Right cardiac atrium (tissue), 5 donors: ENCODE data around the gene PSG11. TPM values are rescaled to one million over a fixed set of nuclear protein-coding genes. Genes with fewer than 3 reads are reported as not detected.
"Not testable (repeated sequence)": the region's sequence is repeated elsewhere in the genome, so short reads cannot be mapped to it uniquely, and the experiment has no call there.

ENCODE experiments used
- ATAC-seq, 2 donors: fragments of 200-7000 bp; cut with Tn5 transposase; one replicate each; pipeline versions ENCODE4 v1.8.0 to v1.9.1; 2020; ENCODE audit warnings: moderate library complexity in 2 of 2, mild to moderate bottlenecking in 1 of 2
- DNase-seq, 3 donors: peaks; one replicate each; pipeline ENCODE4 v3.0.0-alpha.2; 2020
- H3K27ac ChIP-seq: one replicate; pipeline ENCODE4 v1.5.1; 2013; ENCODE audit warnings: mild to moderate bottlenecking, low read length, control low read depth, moderate library complexity
- H3K27me3 ChIP-seq: one replicate; pipeline ENCODE4 v1.6.1; 2013; ENCODE audit not compliant: control insufficient read depth, insufficient read depth
- H3K4me1 ChIP-seq: one replicate; pipeline ENCODE4 v1.6.1; 2013; ENCODE audit warnings: low read length; ENCODE audit not compliant: control insufficient read depth, insufficient read depth
- H3K4me3 ChIP-seq: one replicate; pipeline ENCODE4 v1.5.1; 2013; ENCODE audit warnings: low read length, control low read depth
- H3K9me3 ChIP-seq: one replicate; pipeline ENCODE4 v1.6.1; 2013; ENCODE audit warnings: low read length; ENCODE audit not compliant: control insufficient read depth
- WGBS: extraction: QIAGEN DNeasy Blood & Tissue Kit; methylation state at CpG from one replicate; pipeline ENCODE4 v1.1.7; 2013; 5-methylcytosine and 5-hydroxymethylcytosine counted together
- intact Hi-C, 4 donors: fragments of 100-400 bp; cut with DNase I; formaldehyde crosslinking; loops; one replicate each; pipeline versions ENCODE4 v1.11.0 to v1.14.0; 2022 to 2023
- polyA plus RNA-seq: library from polyadenylated mRNA; stranded (reverse); fragments of 200-250 nt; gene quantifications from one replicate; pipeline ENCODE4 v1.2.3, GENCODE V29; 2013
- total RNA-seq, 4 donors: library from RNA; stranded (reverse); fragmentation: NEBNext Ultra II Directional; extraction: Animal tissue kit (Norgen Biotek cat#: 25700); gene quantifications; one replicate each; pipeline ENCODE4 v1.2.1, GENCODE V29; 2021
- donor health status: healthy with polysubstance abuse.
- donor health status: DM: no; HTN: yes; CAD: no.
- donor health status: DM: no; HTN: no; CAD: no.
- donor health status: DM: no; HTN: yes; CAD: no; lungs with severe emphysema.
- donor health status: DM: yes; HTN: yes; CAD: no.

The PSG11 gene
- total and polyA plus RNA-seq, 5 donors, result not detected

- H3K27ac ChIP-seq, H3K27me3 ChIP-seq, H3K9me3 ChIP-seq, intact Hi-C loops, H3K4me1 ChIP-seq, ATAC-seq, H3K4me3 ChIP-seq, DNase-seq: not testable (repeated sequence)
- WGBS, result 77% methylated on average over 4 of the region's 4 CpGs
Observed at GRCh38 chr19:42989186-42989585, 37.1 kb downstream of the PSG11 start.

- H3K27me3 ChIP-seq, H3K4me3 ChIP-seq, ATAC-seq, intact Hi-C loops, DNase-seq, H3K27ac ChIP-seq, H3K9me3 ChIP-seq, H3K4me1 ChIP-seq: not testable (repeated sequence)
- WGBS, result 61% methylated on average over 1 of the region's 1 CpG
Observed at GRCh38 chr19:42988206-42988605, 38.1 kb downstream of the PSG11 start.

GRCh38 chr19:42985588-42985987 lies 40.7 kb downstream of the PSG11 start:
- no peak for DNase-seq
- Histone ChIP-seq H3K27me3 (no peaks in the 10 kb centered on the region), H3K27ac (no peak overlapping the region), H3K4me1 (no peaks in the 10 kb centered on the region), H3K4me3 (no peak overlapping the region), H3K9me3 (no peaks in the 10 kb centered on the region)
- no peak for ATAC-seq
- WGBS, result 63% methylated on average over 4 of the region's 4 CpGs
- intact Hi-C loops, result no loop called here

- H3K27me3 ChIP-seq, intact Hi-C loops, DNase-seq, H3K27ac ChIP-seq, H3K4me1 ChIP-seq, H3K4me3 ChIP-seq, ATAC-seq, H3K9me3 ChIP-seq: not testable (repeated sequence)
Observed at GRCh38 chr19:42982111-42982510, 44.2 kb downstream of the PSG11 start.

GRCh38 chr19:42971451-42971850 lies 54.8 kb downstream of the PSG11 start:
- H3K9me3 ChIP-seq, H3K27me3 ChIP-seq, DNase-seq, H3K4me3 ChIP-seq, H3K27ac ChIP-seq, intact Hi-C loops, H3K4me1 ChIP-seq, ATAC-seq: not testable (repeated sequence)
- WGBS, result 83% methylated on average over 5 of the region's 5 CpGs

- H3K4me3 ChIP-seq, result no peak overlapping the region
- intact Hi-C loops, result no loop called here
- H3K4me1 ChIP-seq, result no peaks in the 10 kb centered on the region
- no peaks in the 10 kb centered on the region for H3K9me3 ChIP-seq
- ATAC-seq, result no peak
- H3K27ac ChIP-seq, result no peak overlapping the region
- no peaks in the 10 kb centered on the region for H3K27me3 ChIP-seq
- DNase-seq, result no peak
- WGBS, result 84% methylated on average over 2 of the region's 2 CpGs
Observed at GRCh38 chr19:42965176-42965575, 61.1 kb downstream of the PSG11 start.

GRCh38 chr19:42961119-42961518 lies 65.2 kb downstream of the PSG11 start:
- 82% methylated on average over 6 of the region's 6 CpGs for WGBS
- Histone ChIP-seq H3K27ac (no peak overlapping the region), H3K4me3 (no peak overlapping the region), H3K4me1 (no peaks in the 10 kb centered on the region), H3K9me3 (no peaks in the 10 kb centered on the region), H3K27me3 (no peaks in the 10 kb centered on the region)
- ATAC-seq (no peak), DNase-seq (no peak)
- intact Hi-C loops, result no loop called here

Other genes starting within 250 kb of the PSG11 start
- not detected for gene PSG1, start 146.8 kb downstream of the PSG11 start, total RNA-seq
- gene PSG1, start 146.8 kb downstream of the PSG11 start, polyA plus RNA-seq, result not detected
- not detected for gene PSG6, start 108.6 kb downstream of the PSG11 start, total RNA-seq
- not detected for gene PSG6, start 108.6 kb downstream of the PSG11 start, polyA plus RNA-seq
- gene PSG7, start 89.3 kb downstream of the PSG11 start, total RNA-seq, result not detected
- not detected for gene PSG7, start 89.3 kb downstream of the PSG11 start, polyA plus RNA-seq
- gene PSG2, start 56.2 kb upstream of the PSG11 start, total RNA-seq, result not detected
- not detected for gene PSG2, start 56.2 kb upstream of the PSG11 start, polyA plus RNA-seq
- not detected for gene PSG5, start 160.1 kb upstream of the PSG11 start, total RNA-seq
- not detected for gene PSG5, start 160.1 kb upstream of the PSG11 start, polyA plus RNA-seq
- gene PSG4, start 179.2 kb upstream of the PSG11 start, total RNA-seq, result not detected
- not detected for gene PSG4, start 179.2 kb upstream of the PSG11 start, polyA plus RNA-seq
- not detected for gene PSG9, start 243.1 kb upstream of the PSG11 start, total RNA-seq
- not detected for gene PSG9, start 243.1 kb upstream of the PSG11 start, polyA plus RNA-seq